ENCODE results near the gene DMD.

Gene DMD

DNA sequence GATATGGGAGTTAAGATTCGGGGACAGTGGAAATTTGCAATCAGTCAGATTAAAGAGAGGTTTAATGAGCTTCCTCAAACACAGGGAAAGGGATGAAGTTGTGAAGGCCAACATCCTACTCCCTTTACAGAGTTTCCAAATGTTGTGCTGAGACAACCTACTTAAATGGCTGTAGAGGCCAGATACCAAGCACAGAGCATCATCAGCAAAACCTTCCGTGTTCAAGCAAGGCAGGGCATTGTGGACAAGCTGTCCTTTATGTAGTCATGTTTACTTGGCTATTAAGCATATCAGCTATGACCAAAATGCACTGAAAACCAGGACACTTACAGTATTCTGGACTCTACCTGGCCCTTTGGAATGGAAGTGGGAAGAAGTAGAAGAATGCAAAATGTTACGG lies 197.3 kb downstream of the DMD start:
- no peak for DNase-seq

DNA sequence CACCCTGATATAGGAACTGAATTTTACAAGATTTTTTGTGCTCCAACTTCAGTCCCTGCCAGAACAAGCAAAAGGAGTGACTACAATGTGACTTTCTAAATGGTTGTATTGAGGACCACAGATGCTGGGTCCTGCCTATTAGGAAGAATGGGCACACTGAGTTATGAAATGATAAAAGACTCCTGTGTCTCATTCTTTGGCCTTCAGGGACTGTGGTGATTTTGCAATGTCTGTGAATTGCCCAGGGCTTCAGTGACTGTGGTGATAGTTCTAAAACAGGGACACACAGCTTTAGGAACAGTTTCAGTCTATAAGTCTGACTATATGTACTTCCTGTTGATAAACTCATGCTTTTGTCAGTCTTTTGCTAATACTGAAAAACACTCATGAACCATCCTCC lies 210.2 kb downstream of the DMD start:
- DNase-seq: peak; percentile 0

DNA sequence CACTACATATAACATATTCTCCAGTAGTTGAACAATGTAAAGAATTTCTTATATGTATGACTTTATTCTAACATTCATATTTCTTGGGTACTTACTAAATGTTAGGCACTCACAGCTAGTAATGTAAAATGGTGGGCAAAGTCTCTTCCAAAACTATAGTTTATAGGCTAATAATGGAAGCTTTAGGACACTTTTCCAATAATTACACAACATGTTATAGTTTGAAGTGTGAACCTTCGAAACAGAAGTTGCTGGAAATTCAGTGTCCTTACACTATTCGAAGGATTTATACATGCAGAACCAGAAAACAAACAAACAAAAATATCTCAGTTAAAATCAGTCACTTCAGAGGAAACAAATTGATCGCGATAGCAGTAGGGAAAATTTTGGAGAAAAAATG lies 212.6 kb downstream of the DMD start:
- no peak for DNase-seq

DNA sequence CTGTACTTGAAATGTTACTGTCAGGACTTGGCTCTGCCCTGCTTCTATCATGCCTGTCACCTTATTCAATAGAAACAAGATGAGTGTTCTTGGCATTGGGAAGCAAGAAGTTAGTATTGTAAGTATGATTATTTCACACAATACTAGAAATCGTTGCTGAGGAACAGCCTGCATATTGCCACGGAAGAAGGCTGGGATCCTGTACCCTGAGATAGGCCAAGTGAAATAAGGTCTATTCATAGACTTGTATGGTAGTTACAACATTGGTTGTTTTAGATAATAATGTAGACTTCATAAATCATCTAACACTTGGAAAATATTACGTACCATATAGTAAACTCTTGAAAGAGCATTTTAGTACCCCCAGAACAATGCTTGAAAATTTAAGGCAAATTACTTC lies 215.9 kb downstream of the DMD start:
- no peak for DNase-seq

DNA sequence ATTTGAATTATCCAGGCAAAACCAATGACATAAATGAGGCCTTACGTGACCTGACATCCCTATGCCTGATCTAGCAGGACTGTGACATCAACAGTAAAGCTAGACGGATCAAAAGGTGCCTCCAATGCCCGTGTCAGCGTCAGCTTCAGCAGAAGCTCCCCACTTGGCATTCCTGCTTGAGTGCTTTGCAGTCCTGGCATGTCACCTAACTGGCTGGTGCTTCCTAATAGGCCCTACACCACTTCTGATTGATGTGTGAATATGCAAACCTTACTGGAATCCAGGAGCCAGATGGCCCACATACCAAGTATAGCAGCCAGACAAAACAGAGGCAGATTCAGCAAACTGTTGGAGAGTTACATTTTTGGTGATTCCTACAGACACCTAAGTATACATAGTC lies 224.2 kb downstream of the DMD start:
- DNase-seq: no peak

DNA sequence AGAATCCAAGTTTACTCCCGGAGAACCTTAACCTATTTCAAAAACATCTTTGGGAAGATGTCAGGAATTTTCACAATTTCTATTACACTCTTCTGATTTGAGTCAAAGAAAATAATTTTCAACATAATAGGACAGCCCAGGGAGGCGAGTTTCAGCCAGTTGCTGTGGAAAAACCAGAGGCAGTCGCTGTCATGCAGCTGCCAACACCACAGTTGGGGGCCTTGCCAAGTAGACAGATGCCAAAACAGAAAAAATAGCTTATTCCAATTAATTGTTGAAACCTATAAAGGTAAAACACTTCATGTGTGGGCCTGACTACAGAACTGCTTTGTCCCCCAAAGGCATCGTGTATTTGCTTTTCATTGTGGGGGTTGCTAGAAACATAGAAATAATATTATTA lies 225.8 kb downstream of the DMD start:
- DNase-seq: no peak

DNA sequence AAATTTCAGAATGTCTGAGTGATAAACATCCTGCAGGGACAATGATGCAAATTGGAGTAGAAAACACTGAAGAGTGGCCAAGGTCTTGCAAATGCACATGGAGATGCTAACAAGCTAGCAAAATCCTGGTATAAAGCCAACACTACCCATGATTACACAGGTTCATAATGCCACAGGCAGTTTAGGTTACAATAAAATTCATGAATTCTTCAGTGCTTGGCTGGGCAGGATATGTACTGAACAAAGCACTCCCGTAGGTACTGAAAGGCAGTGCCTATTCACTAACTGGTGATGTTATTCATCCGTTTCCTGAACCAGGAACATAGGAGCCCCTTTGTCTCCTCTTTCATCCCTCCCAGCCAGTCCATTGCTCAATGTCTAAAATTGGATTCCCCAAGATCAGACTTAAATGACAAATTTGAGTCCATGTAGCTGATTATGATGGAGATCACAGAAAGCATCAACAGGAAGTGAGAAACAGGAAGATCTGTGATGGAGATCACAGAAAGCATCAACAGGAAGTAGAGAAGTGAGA lies 244.5 kb downstream of the DMD start:
- DNase-seq: no peak

DNA sequence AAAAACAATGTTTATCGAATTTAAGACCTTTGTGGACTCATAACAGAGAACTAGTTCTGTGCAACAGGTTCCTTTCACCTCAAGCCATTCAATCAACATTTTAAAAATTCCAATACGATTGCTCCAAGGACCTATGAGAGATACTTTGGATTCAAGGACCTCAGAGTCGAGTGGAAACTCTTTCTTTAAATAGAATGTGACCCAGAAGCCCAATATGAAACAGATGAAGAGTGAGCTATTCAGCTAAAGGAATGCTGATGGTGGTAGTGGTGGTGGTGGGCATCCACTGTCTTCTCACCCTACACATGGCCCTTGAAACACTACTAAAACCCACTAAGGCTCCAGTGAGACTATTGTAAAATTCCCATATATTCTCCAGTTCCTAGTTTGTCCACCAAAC lies 257.2 kb downstream of the DMD start:
- DNase-seq: no peak

DNA sequence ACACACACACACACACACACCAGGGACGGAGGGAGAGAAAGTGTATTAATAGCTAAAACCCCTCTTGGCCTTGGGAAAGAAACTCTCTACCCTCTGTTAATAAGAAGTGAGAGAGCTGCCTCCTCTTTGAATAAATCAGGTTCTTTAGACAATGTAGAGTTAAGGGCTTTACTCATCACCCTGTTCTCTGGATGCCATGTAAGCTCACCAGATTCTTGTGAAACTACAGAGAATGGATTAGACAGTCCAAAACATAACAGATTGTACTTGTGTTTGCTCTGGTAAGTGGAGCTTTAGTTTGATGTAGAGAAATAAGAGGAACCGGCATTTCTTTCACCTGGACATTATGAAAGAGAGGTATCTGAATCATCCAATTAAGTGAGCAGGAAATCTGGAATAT lies 263.2 kb downstream of the DMD start:
- no peak for DNase-seq

DNA sequence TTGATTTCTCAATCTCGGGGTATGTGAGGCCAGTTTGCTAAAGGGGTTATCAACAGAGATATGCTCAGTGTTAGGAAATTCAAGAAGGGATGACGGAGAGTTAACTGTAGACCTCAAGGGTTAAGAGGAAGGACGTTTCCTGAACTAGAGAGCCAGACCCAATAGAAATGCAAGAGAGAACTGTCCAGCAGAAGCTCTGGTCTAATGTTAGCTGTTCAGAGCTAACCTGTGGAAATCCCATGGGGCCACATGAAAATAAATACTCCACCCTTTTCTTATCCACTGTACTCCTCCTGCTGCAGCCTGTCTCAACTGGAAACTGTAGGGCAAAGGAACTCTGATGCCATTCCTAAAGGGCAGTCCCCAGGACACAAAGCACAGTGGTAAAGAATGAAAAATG lies 274.3 kb downstream of the DMD start:
- peak; percentile 2 for DNase-seq

DNA sequence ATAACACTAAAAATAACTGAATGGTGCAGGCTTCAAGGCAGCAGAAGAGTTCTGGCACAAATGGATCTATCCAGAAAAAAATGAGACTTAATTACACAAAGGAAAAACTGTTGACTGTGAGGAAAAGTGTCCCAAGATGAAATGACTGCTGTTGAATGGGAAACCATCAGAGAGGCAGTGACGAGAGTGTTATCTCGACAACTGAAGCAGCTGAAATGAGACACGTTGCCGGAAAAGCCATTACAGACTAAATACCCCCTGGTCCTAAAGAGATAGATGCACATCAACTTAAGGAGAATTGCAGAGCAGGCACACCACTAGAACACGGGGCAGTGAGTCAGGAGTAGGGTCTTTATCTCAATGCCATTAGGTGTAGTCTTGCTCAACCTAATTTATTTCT lies 277.8 kb downstream of the DMD start:
- DNase-seq: no peak

DNA sequence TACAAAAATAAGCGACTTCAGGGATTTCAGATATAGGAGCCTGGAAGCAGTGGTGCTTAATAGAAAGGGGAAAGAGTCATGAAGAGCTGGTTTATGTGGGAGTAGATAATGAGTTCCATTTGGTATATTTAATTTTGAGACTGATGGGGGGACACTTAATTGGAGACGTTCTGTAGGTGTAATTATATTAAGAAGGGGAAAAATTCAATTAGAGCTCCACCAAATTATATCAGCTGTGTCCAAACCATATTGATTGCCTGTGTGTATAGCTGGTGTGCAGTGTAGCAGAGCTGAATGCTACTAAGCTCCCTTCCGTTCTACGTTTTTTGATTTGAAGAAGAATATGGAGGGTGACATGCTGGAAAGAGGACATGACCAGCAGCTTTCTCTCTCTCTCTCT lies 282.3 kb downstream of the DMD start:
- no peak for DNase-seq

DNA sequence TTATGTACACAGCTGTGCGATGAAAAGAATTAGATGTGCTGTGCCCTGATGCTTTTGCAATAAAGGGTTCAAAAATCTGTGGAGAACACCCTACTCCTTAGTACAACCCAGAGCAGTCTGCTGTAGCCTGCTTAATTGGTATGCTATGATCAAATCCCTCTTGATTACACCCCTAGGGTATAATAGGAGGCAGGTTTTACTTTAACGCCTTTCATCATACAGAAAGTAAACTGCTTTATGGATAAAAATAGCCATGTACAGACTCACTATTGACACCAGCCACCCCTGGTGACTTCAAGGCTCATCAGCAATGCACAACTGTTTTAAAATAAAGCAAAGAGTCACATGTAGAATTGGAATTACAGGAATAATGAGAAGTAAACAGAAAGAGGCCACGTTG lies 315.3 kb downstream of the DMD start:
- DNase-seq: no peak

DNA sequence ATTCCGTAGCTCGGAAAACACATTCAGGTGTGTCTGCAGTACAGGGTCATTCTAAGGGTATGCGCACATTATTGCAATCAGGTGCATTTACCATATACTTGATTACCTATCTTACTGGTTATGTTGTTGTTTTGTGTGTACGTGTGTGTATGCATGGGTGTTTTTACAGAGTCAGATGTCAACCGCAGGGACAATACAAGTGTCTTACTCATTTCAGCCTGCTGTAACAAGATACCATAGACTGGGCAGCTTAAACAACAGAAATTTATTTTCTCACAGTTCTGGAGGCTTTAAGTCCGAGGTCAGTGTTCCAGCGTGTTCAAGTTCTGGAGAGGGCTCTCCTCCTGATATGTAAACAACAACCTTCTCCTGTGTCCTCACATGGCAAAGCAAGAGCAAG lies 316.7 kb downstream of the DMD start:
- DNase-seq: no peak

DNA sequence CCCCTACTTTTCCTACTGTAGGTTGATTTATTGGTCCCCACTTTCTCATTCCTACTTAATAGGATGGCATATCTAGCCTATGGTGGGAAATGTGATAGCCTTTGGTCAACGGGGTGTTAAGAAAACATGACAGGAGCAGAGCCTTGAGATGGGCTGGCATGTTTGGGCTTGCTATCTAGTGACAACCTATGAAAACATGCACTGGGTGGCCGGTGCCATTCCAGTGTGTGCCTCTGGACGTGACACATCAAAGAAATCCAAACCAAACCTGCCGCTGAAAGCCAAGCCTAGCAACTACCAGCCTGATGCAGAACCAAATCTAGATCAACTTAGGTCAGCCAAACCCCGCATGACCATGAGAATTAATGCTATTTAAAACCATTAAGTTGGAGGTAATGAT lies 317.6 kb downstream of the DMD start:
- no peak for DNase-seq

DNA sequence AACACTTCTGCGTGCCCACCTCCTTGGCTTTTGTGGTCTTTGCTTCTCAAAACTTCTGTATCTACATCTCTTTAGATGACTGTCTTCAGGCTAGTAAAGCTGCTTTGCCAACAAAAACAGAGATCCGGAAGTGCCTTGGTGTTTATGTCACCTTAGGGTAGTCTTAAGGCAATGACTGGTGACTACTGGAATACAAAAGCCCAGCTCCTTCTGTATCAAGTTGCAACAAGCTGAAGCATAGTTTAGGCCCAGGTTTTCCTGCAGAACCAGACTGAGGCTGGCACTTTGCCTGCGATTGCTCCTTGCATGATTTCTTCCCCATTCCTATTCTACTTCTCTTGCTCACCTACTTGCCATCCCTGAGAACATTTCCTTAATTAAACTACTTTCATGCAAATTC lies 333.8 kb downstream of the DMD start:
- DNase-seq: no peak

DNA sequence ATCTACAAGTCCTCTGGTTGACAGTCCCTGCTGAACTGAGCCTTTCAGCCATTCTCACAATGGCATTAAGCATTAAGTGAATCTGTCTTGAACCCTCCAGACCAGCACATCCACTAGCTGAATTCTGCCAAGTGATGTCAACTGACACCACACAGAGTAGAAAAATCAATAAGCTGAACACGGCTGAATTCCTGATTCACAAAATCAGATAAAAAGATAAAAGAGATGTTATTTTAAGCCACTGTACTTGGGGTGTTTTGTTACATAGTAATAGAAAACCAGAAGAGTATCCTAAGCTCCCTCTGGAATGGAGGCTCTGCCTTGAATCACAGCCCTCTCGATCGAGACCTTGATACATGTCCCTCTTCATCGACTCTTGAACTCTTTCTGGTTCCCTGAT lies 336.5 kb downstream of the DMD start:
- DNase-seq: no peak

DNA sequence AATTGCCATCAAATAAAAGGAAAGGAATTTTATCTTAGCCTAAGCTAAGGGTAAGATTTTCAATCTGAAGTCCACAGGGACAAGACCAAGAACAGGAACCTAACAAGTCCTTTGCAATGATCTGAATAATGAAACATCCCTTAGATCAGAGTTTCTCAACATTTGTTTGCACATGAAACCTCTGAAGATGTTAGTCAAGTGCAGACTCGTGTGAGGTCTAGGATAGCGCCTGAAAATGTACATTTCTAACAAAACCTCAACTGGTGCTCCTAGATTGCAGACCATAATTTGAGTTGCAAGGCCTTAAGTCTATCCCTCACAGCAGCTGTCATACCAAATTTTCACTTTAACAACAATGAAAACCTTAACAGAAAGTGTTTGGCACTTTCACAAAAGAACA lies 337.6 kb downstream of the DMD start:
- no peak for DNase-seq

DNA sequence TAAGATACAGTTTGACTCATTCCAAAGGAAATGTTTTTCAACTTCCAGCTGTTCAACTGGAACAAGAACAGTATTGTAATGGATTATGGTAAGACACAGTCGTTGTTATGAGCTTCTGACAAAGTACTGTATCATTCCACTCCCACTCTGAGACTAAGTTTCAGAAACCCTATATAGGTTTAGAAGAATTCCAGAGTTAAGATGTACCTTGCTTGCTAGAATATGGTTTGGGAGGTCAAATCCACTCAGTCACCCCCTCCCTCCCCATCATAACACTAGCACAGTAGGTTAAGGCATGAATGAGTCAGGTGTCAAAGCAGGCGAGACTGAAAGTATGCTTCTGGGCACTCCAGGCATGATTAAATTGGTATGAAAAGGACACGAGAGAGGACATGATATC lies 339.7 kb downstream of the DMD start:
- DNase-seq: no peak

DNA sequence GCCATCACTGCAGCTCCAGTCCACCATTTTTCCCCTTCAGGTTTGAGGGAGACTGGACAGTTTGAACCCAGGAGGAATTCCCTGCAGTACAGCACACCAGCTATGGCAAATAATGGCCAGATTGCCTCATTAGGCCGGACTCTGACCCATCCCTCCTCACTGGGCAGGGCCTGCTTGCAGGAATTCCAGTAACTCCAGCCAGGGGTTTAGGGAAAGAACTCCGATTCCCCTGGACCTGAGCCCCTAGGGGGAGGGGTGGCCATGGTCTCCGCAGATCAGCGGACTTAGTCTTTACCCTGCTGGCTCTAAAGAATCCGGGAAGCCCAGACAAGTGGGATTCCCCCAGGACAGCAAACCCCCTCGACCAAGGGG lies 342.8 kb downstream of the DMD start:
- no peak for DNase-seq

DNA sequence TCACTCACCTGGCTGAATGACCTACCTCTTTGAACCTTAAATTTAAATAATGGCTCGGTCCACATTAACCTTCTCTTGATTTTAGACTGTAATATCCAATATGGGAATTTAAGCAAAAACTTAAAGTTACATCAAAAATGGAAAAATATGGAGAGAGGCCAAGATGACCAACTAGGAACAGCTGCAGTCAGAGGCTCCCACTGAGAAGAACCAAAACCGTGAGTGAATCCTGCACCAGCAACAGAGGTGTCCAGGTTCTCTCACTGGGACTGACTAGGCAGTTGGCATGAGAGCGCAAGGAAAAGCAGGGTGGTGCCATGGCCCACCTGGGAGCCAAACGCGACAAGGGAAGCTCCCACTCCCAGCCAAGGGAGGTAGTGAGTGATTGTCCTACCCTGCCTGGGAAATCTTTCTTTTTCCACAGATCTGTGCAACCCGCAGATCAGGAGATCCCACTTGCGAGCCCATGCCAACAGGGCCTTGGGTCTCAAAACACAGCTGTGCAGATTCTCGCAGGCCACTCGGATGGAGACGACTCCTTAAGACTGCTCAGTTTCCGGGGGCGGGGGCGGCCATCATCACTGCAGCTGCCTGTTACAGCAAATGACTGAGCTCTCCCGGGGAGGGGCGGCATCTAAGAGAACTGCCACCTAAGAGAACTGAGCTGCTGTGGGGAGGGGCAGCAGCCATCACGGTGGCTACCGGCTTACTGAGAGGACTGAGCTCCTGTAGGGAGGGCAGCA lies 343.4 kb downstream of the DMD start:
- no peak for DNase-seq

DNA sequence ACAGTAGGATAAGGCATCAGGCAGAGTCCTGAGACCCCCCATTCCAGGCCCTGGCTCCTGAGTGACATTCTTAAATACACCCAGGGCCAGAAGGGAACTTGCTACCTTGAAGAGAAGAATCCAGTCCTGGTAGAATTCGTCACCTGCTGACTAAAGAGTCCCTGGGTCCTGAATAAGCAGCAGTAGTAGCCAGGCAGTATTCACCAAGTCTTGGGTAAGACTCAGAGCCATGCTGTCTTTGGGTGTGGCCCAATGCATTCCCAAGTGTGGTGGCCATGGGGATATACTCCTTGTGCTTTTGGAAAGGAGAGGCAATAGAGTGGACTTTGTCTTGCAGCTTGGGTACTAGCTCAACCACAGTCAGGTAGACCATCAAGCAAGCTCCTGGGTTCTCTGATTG lies 359.1 kb downstream of the DMD start:
- DNase-seq: no peak

DNA sequence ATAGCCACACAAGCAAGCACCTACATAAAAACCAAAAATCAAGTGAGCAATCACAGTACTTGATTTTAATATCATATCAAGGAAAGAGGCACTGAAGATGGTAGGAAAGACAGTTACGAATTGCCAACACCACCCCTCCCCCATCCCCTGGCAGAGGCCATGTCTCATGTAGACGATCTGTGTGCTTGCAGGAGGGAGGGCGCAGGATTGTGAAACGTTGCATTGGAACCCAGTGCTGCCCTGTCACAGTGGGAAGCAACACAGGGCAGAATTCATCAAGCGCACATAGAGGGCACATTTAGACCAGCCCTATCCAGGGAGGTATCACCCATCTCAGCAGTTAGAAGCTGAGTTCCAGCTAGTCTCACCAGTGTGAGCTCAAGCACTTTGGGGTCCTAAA lies 359.8 kb downstream of the DMD start:
- no peak for DNase-seq

DNA sequence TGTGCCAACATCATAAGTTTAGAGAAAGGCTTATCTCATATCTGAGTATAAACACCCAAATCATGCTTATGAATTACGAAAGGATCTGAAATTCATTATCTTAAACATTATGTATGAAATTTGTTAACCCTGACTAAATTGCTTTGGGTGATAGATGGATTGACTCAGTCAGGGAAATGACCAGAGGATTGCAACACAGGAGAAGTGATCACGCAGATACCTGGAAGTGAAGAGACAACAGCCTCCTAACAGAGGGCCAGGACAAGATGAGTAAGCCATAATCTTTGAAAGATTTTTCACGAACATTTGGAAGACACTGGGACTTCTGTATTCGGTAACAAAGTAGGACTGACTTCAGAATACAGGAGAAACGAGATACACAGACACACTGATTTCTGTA lies 363.4 kb downstream of the DMD start:
- no peak for DNase-seq

DNA sequence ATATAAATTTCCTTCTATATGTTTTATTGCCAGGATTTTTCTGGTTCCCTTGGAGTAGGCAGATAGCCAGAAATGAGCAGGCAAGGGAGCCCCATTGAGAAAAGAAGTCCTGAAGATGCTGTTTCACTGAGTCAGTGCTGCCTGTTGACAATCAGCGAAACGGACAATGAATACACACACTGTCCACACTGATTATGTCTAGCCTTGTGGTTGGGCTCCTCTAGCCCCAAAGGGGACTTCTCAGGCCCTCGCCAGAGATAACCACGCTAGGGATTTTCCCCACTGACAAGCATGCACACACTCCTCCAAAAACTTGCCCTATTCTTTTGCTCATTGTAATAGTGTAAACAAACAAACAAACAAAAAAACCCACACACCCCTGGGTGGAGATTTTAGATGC lies 369.3 kb downstream of the DMD start:
- peak; percentile 46 for DNase-seq

DNA sequence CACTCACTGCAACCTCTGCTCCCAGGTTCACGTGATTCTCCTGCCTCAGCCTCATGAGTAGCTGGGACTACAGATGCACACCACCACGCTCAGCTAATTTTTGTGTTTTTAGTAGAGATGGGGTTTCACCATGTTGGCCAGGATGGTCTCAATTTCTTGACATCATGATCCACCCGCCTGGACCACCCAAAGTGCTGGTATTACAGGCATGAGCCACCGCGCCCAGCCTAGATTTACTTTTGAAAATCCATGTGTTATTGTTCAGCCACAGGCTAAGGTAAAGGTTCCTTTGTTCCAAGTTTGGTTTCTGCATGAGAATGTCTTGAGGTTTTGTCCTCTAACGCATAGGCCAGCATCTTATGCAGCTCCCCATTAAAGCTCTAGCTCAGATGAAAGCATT lies 371.6 kb downstream of the DMD start:
- no peak for DNase-seq
